NB4 (cell line): ENCODE data around the gene LRIG3.

ENCODE experiments used
- DNase-seq: peaks from one replicate; pipeline ENCODE4 v3.0.0; 2010; ENCODE audit warnings: low read depth
- H3K4me3 ChIP-seq: one replicate; pipeline ENCODE4 v1.5.1; 2011; ENCODE audit warnings: mild to moderate bottlenecking, low read depth, low read length, moderate library complexity
- MYC ChIP-seq: IDR thresholded peaks from 2 replicates; pipeline ENCODE4 v1.6.1; 2011; ENCODE audit warnings: low read depth, low read length
- POLR2A ChIP-seq: IDR thresholded peaks from 2 replicates; pipeline ENCODE4 v1.6.1; 2011; ENCODE audit warnings: mild to moderate bottlenecking; ENCODE audit not compliant: insufficient read length; ENCODE audit errors: extremely low read depth
- TF ChIP-seq, protein P1 (sequence below): IDR thresholded peaks from one replicate; pipeline ENCODE4 v1.5.1; 2012; ENCODE audit warnings: low read depth, low read length
- TF ChIP-seq, protein P2 (sequence below): IDR thresholded peaks from 2 replicates; pipeline ENCODE4 v1.6.1; 2011; ENCODE audit warnings: low read depth, low read length

The LRIG3 gene

DNA sequence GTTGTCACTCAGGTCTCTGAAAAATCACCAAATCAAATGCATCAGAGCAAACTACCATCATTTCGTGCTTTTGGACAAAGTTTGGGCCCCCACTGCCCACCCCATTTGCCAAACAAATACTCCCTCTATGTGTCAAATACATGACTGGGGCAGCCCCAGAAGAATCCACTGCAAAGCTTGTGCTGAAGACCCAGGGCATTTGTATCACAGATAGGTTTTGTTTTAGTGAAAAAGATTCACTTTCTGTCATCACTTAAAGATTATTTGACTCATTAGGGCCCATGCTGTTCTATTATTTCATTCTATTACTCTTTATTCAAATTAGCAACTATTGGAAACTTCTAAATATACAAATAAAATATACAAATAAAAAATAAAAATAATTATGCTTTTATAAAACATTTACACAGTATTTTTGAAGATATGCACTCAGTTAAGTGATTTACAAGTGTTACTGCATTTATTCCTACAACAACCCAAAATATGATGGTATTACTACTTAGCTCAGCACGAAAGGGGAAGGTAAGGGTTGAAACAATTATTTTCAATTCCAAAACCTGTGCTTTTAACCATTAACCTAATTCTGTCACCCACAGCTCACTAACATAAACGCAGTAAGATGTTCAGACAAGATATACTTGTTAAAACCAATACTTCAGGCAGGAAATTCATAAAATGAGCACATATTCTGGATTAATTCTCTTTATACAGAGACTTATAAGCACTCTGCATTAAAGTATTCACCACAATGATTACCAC is 36.5 kb downstream of the LRIG3 start:
- H3K4me3 ChIP-seq, result no peak overlapping the region
- DNase-seq, result no peak
- TF ChIP-seq MYC, result no peak
- no peak for TF ChIP-seq POLR2A
- TF ChIP-seq, protein P1, sequence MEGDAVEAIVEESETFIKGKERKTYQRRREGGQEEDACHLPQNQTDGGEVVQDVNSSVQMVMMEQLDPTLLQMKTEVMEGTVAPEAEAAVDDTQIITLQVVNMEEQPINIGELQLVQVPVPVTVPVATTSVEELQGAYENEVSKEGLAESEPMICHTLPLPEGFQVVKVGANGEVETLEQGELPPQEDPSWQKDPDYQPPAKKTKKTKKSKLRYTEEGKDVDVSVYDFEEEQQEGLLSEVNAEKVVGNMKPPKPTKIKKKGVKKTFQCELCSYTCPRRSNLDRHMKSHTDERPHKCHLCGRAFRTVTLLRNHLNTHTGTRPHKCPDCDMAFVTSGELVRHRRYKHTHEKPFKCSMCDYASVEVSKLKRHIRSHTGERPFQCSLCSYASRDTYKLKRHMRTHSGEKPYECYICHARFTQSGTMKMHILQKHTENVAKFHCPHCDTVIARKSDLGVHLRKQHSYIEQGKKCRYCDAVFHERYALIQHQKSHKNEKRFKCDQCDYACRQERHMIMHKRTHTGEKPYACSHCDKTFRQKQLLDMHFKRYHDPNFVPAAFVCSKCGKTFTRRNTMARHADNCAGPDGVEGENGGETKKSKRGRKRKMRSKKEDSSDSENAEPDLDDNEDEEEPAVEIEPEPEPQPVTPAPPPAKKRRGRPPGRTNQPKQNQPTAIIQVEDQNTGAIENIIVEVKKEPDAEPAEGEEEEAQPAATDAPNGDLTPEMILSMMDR, result no peak
- TF ChIP-seq, protein P2, sequence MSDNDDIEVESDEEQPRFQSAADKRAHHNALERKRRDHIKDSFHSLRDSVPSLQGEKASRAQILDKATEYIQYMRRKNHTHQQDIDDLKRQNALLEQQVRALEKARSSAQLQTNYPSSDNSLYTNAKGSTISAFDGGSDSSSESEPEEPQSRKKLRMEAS, result no peak

DNA sequence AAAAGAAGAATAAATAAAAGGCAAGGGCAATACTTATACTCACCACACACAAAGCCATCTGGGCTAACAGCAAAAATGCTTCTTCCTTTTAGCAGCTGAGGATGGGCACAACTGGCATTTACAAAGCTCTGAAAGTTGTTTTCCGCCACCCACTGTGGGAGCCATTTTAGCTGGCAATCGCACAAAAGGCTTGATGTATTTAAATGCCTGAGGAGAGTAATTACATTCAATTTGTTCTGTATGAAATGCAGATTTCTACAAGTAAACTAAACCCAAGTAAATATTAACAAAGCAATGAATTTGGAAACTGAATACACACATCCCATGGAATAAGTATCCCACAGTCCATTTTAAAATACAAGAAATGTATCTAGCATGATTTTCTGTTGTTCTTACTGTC is 37.5 kb downstream of the LRIG3 start:
- no peak for DNase-seq
- no peak overlapping the region for H3K4me3 ChIP-seq
- TF ChIP-seq MYC (no peak), POLR2A (no peak)
- TF ChIP-seq, protein P1, result no peak
- TF ChIP-seq, protein P2, result no peak

DNA sequence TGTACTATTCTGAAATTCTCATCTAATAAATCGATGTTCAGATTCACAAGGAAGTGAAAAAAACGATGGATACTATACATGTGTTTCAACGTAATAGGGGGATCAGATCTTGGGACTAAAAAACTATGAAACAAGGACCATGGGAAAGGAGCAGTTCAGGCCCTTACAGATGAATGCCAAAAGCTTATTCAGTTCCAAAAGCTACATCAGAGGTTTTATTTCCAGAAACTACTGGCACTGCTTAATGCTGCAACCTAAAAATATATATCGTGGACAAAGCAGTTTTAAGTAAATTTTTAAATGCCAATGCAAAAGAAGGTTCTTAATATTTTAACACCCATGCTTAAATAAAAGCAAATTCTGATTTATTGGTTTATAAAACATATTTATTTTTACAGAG is 38.5 kb downstream of the LRIG3 start:
- no peak for DNase-seq
- no peak overlapping the region for H3K4me3 ChIP-seq
- TF ChIP-seq POLR2A, result no peak
- TF ChIP-seq MYC, result no peak

DNA sequence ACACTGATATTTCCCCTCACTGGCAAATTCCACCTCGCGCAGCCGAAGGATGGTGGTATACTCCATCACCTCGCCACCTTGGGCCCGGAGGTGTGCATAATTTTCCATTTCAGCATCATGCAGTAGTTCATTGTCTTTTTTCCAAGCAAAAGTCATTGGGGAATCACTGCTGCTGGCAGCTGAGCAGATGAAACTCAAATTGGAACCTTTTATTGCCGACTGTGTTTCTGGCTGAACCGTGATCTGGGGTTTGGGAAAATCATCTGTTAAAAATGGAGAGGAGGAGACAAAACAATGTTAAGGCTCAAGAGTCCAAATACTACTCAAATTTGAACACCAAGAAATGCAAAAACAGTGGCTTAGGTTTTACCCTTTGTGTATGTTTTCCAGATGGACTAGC is 39.7 kb downstream of the LRIG3 start:
- DNase-seq, result no peak
- TF ChIP-seq, protein P2, result no peak
- TF ChIP-seq, protein P1, result no peak
- TF ChIP-seq MYC, result no peak
- no peak for TF ChIP-seq POLR2A
- no peak overlapping the region for H3K4me3 ChIP-seq

DNA sequence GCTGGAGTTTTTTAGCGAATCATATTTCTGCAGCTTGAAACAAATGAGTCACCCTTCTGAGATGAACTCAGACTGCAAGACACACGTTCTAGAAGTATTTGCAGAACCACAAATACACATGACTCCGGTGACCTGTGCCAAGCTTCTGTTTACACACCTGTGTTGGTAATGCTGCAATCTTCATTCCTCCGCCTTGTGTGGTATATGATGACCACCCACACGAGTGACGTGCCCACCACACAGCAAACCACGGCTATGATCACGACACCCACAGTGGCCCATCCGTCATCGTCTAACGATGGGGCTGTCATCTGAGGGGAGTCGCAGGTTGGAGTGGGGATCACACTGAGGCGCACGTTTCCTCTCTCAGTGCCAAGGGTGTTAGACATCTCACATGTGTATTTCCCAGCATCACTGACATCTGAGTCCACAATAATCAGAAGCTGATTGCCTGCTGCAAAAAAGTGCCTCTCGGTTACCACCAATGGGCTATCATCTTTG is 43.0 kb downstream of the LRIG3 start:
- DNase-seq, result no peak
- TF ChIP-seq POLR2A (no peak), MYC (no peak)
- TF ChIP-seq, protein P1, result no peak
- TF ChIP-seq, protein P2, result no peak

DNA sequence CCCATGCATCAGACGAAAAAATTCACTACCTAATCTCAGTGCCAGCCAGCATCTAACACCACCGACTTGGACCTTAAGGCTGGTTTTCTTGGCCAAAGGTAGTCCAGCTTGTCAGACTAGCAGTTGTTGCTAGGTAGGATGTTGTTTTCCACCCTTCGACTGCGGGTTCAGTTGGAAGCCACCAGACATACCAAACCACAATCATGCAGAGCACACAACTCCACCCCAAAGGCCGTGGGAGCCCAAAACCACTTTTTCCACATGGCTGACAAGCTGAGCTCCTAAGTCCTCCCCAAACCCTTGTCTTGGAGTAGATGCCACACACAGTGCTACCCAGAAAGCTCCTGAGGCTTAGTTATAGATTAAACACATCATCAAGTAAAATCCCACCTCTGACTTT is 46.8 kb downstream of the LRIG3 start:
- DNase-seq, result no peak
- H3K4me3 ChIP-seq, result no peak overlapping the region
- TF ChIP-seq MYC (no peak), POLR2A (no peak)
- TF ChIP-seq, protein P1, result no peak
- TF ChIP-seq, protein P2, result no peak

More for the DNA sequence above, 43.0 kb downstream of the LRIG3 start:
- no peak overlapping the region for H3K4me3 ChIP-seq
